Subcutaneous adipose tissue (tissue), 4 donors: ENCODE measurements around the gene MAML3. TPM values are rescaled to one million over a fixed set of nuclear protein-coding genes. Genes with fewer than 3 reads are reported as not detected.

Experiments used
- CTCF ChIP-seq: fragments of 450-650 bp; IDR thresholded peaks from one replicate; pipeline ENCODE4 v1.5.1; 2016; ENCODE audit warnings: low read depth, mild to moderate bottlenecking, control low read depth, antibody characterized with exemption, moderate library complexity
- total RNA-seq, 4 donors: library from RNA; depleted of rRNA; stranded (reverse); fragments of >200 nt; gene quantifications; one replicate each; pipeline ENCODE4 v1.1.0, GENCODE V29; 2016

MAML3 gene
- total RNA-seq, 4 donors from 2014 or later: 3.5 to 11.1 (median 9.1) TPM

DNA sequence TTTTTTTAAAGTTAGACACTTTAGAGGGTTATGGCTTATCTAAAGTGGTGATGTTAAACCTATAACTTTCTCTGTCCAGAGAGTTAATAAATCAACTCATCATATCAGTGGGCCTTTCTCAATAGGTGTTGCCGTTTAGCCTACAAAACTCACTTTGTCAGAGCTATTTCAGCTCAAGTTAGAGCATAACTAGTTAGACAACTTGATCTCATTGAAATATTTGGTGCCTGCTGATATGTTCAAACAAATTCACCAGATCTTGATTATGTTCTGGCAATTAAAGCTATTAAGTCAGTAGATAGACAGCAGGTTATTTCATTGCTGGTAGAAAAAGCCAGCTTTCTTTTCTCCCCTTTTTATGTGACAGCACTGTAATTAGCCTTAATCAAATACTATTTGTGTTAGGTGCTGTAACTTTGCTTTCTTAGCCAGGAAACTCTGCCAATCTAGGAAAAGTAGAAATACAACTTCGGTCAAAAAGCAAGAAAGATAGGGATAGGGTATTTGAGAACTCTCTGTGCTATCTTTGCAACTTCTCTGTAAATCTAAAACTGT is 191.8 kb downstream of the MAML3 start:
- no peak for TF ChIP-seq CTCF

DNA sequence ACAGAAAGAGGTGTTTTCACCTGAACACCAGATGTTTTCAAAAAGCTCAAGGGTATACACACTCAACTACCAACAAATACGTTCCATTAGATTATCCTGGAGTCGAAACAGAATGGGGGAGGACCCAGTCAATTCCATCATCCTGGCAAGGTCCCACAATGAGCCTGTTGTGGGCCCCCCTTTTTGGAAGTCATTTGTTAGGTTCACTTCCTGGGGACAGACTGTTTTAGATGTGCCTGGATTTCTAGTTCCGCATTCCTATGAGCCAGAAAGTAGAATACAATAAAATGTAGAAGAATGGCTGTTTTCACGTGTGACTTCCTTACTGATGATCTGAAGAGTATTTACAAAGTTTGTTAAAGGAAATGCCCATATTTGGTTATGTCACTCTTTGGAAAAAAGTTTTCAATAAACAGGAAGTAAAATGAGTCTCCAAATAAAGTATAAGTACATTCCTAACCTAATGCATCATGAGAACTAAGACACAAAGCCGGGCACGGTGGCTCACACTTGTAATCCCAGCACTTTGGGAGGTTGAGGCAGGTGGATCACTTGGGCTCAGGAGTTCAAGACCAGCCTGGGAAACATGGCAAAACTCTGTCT is 192.5 kb downstream of the MAML3 start:
- no peak for TF ChIP-seq CTCF

DNA sequence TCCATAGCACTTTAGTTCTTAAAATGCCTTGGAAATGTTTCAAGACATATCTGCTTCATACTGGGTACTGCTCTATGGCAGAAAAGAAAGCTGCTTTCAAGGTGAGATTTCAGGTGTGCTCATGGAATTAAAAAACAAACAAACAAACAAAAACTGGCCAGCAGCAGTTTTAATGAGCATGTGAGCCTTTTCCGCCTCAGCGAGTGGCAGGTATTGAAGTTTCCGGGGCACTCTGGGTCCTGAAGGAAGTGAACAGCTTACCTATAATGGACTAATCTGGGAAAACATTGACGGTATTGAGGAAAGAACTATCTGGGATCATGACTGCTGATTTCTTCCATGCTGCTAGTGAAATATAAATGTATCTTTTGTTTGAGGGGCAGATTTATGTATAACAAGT is 194.6 kb downstream of the MAML3 start:
- TF ChIP-seq CTCF: no peak

DNA sequence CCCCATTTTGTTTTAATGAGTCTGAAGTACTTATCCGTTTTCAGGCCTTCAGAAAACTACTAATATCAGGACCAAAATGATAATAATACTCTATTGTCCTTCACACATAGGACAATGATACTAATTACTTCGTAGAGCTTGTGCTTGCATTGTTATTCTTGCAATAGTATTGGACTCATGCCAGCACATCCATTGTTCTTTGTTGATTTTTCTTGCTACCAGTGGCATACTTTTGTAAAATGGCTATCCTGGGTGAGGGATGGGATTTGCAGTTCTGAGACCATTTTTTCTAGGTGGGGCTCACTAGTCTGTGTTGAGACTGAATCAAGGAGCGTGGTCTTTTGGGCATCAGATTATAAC is 195.3 kb downstream of the MAML3 start:
- no peak for TF ChIP-seq CTCF

- no peak for TF ChIP-seq CTCF
Observed at GRCh38 chr4:139957986-139958738, 195.8 kb downstream of the MAML3 start.

GRCh38 chr4:139957065-139957464 is 196.9 kb downstream of the MAML3 start:
- TF ChIP-seq CTCF: no peak

DNA sequence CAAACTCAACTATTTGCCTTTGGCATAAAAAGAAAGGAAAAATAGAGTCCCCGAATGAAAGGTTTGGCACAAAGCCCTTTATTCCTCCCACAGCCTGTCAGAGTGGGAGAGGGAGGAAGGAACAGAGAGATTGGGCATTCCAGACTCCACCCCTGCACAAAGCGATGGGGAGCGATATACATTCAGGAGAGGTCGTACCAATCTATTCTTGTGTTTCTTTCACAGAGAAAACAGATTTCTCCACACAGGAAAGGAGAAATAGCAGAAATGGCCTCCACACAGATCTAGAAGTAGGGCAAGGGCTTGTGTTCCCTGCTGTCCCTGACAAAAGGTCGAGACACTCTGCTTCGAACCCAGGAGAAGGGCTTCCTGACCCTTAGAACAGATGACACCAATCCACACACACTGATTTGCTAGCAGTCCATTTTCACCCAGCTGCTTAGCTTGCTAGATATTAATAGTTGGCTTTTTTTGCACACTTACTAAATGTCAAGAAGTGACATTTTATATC is 197.4 kb downstream of the MAML3 start:
- no peak for TF ChIP-seq CTCF
